Activated T-helper 2 cell treated with anti-CD3 and anti-CD28 coated beads, Interferon-gamma antibody, Interleukin-2, Interleukin-4, amounts not matched to agents 10 μg/mL and 5 μg/mL and 100 μg/mL, durations not matched to agents 14 hours and 24 hours and 36 hours (primary cell): ENCODE data around the gene KIF4B. TPM values are rescaled to one million over a fixed set of nuclear protein-coding genes. Genes with fewer than 3 reads are reported as not detected.
A peak's percentile ranks its signal among the peaks of the same experiment; 100 is the strongest.
"Not testable (repeated sequence)": the region's sequence is repeated elsewhere in the genome, so short reads cannot be mapped to it uniquely, and the experiment has no call there.

ENCODE experiments used
- DNase-seq: peaks from one replicate; pipeline ENCODE4 v3.0.0; 2021; ENCODE audit warnings: low spot score
- H3K27ac Mint-ChIP-seq: one replicate; pipeline ENCODE4 v1.8.0; 2021; ENCODE audit warnings: mixed read lengths
- H3K27me3 Mint-ChIP-seq: one replicate; pipeline ENCODE4 v1.8.0; 2021; ENCODE audit warnings: low read depth, mixed read lengths
- H3K36me3 Mint-ChIP-seq: one replicate; pipeline ENCODE4 v1.8.0; 2021; ENCODE audit warnings: low read depth, mixed read lengths
- H3K4me1 Mint-ChIP-seq: one replicate; pipeline ENCODE4 v1.8.0; 2021; ENCODE audit warnings: low read depth, mixed read lengths
- H3K4me3 Mint-ChIP-seq: one replicate; pipeline ENCODE4 v1.8.0; 2021; ENCODE audit warnings: low read depth, mild to moderate bottlenecking, moderate library complexity, mixed read lengths
- H3K9me3 Mint-ChIP-seq: one replicate; pipeline ENCODE4 v1.8.0; 2021; ENCODE audit warnings: mixed read lengths
- intact Hi-C: fragments of 100-400 bp; cut with micrococcal nuclease; formaldehyde crosslinking; loops from one replicate; pipeline ENCODE4 v1.15.1; 2023
- total RNA-seq: library from RNA; stranded (reverse); gene quantifications from 2 replicates; pipeline ENCODE4 v1.2.3, GENCODE V29; 2022

KIF4B gene, protein sequence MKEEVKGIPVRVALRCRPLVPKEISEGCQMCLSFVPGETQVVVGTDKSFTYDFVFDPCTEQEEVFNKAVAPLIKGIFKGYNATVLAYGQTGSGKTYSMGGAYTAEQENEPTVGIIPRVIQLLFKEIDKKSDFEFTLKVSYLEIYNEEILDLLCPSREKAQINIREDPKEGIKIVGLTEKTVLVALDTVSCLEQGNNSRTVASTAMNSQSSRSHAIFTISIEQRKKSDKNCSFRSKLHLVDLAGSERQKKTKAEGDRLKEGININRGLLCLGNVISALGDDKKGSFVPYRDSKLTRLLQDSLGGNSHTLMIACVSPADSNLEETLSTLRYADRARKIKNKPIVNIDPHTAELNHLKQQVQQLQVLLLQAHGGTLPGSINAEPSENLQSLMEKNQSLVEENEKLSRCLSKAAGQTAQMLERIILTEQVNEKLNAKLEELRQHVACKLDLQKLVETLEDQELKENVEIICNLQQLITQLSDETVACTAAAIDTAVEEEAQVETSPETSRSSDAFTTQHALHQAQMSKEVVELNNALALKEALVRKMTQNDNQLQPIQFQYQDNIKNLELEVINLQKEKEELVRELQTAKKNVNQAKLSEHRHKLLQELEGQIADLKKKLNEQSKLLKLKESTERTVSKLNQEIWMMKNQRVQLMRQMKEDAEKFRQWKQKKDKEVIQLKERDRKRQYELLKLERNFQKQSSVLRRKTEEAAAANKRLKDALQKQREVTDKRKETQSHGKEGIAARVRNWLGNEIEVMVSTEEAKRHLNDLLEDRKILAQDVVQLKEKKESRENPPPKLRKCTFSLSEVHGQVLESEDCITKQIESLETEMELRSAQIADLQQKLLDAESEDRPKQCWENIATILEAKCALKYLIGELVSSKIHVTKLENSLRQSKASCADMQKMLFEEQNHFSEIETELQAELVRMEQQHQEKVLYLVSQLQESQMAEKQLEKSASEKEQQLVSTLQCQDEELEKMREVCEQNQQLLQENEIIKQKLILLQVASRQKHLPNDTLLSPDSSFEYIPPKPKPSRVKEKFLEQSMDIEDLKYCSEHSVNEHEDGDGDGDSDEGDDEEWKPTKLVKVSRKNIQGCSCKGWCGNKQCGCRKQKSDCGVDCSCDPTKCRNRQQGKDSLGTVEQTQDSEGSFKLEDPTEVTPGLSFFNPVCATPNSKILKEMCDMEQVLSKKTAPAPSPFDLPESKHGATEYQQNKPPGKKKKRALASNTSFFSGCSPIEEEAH
- 0.07 TPM in 1 of 2 replicates, not detected in the other for total RNA-seq

DNA sequence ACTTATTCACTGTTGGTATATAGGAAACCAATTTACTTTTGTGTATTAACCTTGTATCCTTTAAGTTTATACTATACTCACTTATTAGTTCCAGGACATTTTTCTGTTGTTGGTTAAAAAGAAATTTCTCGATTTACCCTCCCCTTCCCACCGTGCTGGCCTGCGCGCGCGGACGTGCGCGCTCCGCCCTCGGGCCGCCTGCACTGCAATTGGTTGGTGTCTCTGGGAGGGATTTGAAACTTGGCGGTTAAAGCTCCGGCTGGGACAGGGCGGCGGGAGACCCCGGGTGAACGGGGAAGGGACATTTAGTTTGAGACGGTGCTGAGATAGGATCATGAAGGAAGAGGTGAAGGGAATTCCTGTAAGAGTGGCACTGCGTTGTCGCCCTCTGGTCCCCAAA is at the start of gene KIF4B:
Gene KIF4B, plus strand, starts transcription at position 230 of the 400 bp plus-strand sequence. Its CDS starts 105 bp downstream, at position 335.
- Mint-ChIP-seq H3K27ac (no peak within 1 kb of the TSS), H3K4me1 (peaks cover 8% of the 10 kb centered on the region), H3K27me3 (peaks cover 17% of the 10 kb centered on the region), H3K4me3 (no peak within 1 kb of the TSS), H3K36me3 (no peaks in the 10 kb centered on the region), H3K9me3 (no peaks in the 10 kb centered on the region)
- intact Hi-C loops = no loop called here
- no peak for DNase-seq

DNA sequence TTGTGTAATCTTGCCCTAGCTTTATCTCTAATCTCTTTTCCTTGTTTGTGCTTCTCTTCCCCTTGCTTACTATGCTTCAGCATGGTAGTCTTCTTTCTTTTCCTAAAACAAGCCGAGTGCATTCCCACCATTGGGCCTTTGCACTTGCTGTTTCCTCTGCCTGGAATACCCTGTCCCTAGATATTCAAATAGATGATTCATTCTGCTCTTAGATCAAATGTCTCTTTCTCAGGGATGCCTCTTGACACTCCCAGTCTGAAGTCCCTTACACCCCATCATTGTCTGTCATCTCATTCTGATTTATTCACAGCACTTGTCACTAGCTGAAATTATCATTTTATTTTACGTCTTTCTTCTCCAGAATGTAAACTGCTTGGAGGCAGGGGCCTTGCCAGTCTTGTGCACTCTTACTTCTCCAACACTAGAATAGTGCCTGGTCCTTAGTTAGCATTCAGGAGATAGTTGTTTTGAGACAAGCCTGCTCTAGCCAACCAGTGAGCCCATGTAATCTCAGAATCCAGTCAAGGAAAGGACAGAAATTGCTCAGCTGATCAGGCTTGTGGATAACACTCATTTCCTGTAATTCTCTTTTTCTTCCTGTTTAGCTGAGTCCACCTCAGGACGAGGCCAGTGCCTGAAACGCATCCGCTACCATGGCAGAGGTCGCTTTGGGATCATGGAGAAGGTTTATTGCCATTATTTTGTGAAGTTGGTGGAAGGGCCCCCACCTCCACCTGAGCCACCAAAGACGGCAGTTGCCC is 47.3 kb upstream of the KIF4B start:
- H3K27ac Mint-ChIP-seq = peak overlapping the region; percentile 2
- intact Hi-C loops = no loop called here
- H3K36me3 Mint-ChIP-seq = peaks cover 38% of the 10 kb centered on the region
- H3K27me3 Mint-ChIP-seq = no peaks in the 10 kb centered on the region
- no peak overlapping the region for H3K4me3 Mint-ChIP-seq
- no peaks in the 10 kb centered on the region for H3K9me3 Mint-ChIP-seq
- H3K4me1 Mint-ChIP-seq = peaks cover 11% of the 10 kb centered on the region
- DNase-seq = no peak

DNA sequence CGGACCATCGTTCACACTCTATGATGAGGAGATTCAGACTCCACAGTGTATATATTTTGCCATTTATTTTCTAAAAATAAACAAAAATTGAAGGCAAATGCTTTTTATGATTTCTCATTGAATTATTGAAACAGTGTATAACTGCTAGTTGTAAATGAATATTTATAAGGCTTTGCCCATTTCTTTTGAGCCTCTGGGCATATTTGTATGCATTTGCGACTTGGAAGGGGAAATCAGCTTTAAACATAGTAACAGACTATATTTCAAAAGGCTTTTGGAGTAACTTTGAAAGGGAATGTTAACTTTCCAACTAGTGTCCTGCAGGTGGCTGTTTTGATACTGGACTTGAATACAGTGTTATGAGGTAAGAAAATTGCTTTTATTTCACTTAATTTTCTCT is 46.7 kb upstream of the KIF4B start:
- H3K4me3 Mint-ChIP-seq = no peak overlapping the region
- no peaks in the 10 kb centered on the region for H3K9me3 Mint-ChIP-seq
- no peak overlapping the region for H3K27ac Mint-ChIP-seq
- H3K27me3 Mint-ChIP-seq = no peaks in the 10 kb centered on the region
- intact Hi-C loops = no loop called here
- H3K4me1 Mint-ChIP-seq = peaks cover 11% of the 10 kb centered on the region
- no peak for DNase-seq
- H3K36me3 Mint-ChIP-seq = peaks cover 37% of the 10 kb centered on the region

DNA sequence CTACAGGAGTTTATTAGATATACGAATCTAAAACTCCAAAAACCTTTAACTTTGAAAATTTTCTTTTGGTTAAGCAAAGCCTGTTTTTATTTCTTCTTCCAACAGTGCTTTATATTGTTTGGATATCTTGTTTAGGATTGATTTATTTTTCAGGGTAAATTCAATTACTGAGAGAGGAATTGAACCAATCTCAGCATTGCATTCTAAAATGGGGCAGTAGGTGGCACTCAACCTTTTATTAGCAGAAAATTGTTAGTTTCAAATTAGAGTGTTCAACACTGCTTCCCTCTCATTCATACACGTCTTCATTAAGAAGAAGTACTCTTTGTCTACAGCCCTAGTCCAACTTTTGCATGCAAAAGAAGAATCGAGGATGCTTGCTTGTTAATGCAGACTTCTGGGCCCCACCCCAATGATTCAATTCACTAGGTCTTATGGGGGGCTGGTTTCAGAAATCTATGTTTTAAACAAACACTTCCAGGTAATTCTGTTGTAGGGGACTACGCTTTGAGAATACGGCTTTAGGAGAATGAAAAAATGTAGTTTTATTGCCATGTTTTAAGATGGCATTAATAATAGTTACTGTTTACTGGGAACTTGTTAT is 46.0 kb upstream of the KIF4B start:
- Mint-ChIP-seq H3K4me1 (peaks cover 11% of the 10 kb centered on the region), H3K36me3 (peaks cover 34% of the 10 kb centered on the region), H3K27me3 (no peaks in the 10 kb centered on the region), H3K27ac (no peak overlapping the region), H3K4me3 (no peak overlapping the region), H3K9me3 (no peaks in the 10 kb centered on the region)
- no peak for DNase-seq
- intact Hi-C loops = no loop called here

DNA sequence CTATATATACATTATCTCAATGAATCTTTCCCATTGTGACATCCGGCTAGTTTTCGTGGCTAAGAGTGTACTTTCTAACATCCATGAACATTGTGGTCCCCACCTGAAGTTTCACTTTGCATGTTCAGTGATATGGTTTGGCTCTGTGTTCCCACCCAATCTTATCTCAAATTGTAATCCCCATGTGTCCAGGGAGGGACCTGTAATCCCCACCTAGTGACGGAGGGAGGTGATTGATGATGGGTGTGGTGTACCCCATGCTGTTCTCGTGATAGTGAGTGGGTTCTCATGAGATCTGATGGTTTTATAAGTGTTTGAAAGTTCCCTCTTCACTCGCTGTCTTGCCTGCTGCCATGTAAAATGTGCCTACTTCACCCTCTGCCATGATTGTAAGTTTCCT is 44.6 kb upstream of the KIF4B start:
- Mint-ChIP-seq H3K4me3 (no peak overlapping the region), H3K4me1 (peaks cover 11% of the 10 kb centered on the region), H3K27me3 (no peaks in the 10 kb centered on the region), H3K27ac (no peak overlapping the region), H3K9me3 (no peaks in the 10 kb centered on the region), H3K36me3 (peaks cover 33% of the 10 kb centered on the region)
- DNase-seq = no peak
- intact Hi-C loops = no loop called here

DNA sequence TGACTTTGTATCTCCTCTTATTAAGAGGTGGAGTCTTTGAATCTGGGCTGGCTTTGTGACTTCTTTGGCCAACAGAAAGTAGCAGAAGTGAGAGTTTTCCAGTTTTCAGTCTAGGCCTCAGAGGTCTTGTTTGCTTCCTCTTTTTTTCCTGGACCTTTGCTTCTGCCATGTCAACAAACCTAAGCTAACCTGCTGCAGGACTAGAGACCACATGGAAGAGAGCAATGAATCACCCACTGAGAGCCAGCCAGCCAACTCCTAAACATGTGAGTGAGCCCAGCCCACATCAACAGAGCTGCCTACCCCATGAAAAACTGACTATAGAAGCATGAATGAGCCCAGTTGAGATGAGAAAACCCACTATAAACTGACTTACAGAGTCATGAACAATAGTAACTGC is 42.8 kb upstream of the KIF4B start:
- Mint-ChIP-seq H3K27me3 (no peaks in the 10 kb centered on the region), H3K36me3 (peaks cover 28% of the 10 kb centered on the region), H3K4me1 (peaks cover 5% of the 10 kb centered on the region), H3K9me3 (no peaks in the 10 kb centered on the region), H3K27ac (no peak overlapping the region), H3K4me3 (no peak overlapping the region)
- no peak for DNase-seq
- intact Hi-C loops = no loop called here

DNA sequence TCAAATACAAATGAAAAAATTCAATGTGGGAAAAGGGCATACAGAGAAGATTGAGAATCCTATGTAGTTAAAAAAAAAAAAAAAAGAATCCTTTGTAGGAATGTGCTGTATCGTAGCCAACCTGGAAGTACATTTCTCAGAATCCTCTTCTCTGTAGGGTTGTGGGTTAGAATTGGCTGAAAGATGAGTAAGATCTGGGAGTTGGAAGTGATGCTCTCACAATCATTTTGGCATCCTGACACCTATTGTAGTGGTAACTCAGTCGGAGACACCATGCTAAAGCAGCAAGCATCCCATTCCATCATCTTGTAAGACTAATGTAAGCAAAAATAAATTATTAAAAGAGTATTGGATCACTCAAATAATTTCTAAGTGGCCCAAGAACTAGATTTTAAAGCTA is 42.1 kb upstream of the KIF4B start:
- H3K27me3 Mint-ChIP-seq = no peaks in the 10 kb centered on the region
- no peak overlapping the region for H3K4me3 Mint-ChIP-seq
- H3K36me3 Mint-ChIP-seq = peaks cover 22% of the 10 kb centered on the region
- no peaks in the 10 kb centered on the region for H3K4me1 Mint-ChIP-seq
- no peaks in the 10 kb centered on the region for H3K9me3 Mint-ChIP-seq
- intact Hi-C loops = no loop called here
- no peak overlapping the region for H3K27ac Mint-ChIP-seq
- no peak for DNase-seq

DNA sequence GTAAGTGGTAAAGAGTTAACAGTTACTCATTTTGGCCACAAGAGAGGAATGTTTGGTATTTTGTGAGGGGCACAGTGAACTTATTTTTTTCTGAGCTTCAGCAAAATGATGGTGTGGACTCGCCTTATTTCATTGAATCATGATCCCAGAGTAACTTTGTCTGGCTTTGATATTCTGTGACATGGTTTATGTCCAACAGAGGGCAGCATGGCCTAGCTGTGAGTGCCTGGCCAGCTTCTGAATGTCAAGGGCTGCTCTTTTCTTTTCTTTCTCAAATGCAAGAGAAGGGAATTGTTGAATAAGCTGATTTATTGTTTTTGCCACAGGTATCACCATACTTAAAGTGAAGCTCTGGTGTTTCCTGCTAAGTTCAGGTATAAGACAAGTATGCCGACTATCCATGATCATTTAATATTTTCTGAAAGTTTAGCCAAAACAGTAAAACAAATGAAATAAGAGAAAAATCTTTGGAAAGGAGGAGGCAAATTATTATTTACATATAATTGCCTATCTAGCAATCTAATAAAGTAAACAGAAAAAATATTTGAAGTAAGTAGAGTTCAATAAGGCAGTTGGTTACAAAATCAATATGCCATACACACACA is 41.0 kb upstream of the KIF4B start:
- DNase-seq = no peak
- H3K27me3 Mint-ChIP-seq = no peaks in the 10 kb centered on the region
- no peaks in the 10 kb centered on the region for H3K9me3 Mint-ChIP-seq
- H3K4me1 Mint-ChIP-seq = no peaks in the 10 kb centered on the region
- H3K27ac Mint-ChIP-seq = no peak overlapping the region
- peaks cover 13% of the 10 kb centered on the region for H3K36me3 Mint-ChIP-seq
- no peak overlapping the region for H3K4me3 Mint-ChIP-seq
- intact Hi-C loops = no loop called here

DNA sequence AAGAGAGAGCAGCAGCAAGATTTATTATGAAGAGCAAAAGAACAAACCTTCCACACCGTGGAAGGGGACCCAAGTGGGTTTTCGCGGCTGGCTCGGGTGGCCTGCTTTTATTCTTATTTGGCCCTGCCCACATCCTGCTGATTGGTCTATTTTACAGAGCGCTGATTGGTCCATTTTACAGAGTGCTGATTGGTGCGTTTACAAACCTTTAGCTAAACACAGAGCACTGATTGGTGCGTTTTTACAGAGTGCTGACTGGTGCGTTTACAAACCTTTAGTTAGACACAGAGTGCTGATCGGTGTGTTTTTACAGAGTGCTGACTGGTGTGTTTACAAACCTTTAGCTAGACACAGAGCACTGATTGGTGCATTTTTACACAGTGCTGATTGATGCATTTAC is 37.5 kb upstream of the KIF4B start:
- H3K4me3 Mint-ChIP-seq, H3K27me3 Mint-ChIP-seq, H3K27ac Mint-ChIP-seq, H3K9me3 Mint-ChIP-seq, DNase-seq, H3K36me3 Mint-ChIP-seq, H3K4me1 Mint-ChIP-seq, intact Hi-C loops: not testable (repeated sequence)

DNA sequence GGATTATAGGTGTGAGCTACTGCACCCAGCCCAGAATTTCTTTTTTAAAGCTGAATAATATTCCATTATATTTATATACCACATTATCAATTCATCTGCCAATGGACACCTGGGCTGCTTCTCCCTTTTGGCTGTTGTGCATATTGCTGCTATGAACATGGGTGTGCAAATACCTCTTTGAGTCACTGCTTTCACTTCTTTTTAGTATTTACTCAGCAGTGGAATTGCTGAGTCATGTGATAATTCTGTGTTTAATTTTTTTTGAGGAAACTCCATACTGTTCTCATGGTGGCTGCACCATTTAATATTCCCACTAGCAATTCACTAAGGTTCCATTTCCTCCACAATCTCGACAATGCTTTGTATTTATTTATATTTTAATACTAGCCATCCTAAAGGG is 36.1 kb upstream of the KIF4B start:
- H3K9me3 Mint-ChIP-seq = no peaks in the 10 kb centered on the region
- no peak overlapping the region for H3K4me3 Mint-ChIP-seq
- intact Hi-C loops = no loop called here
- H3K36me3 Mint-ChIP-seq = peaks cover 3% of the 10 kb centered on the region
- no peak overlapping the region for H3K27ac Mint-ChIP-seq
- H3K27me3 Mint-ChIP-seq = no peaks in the 10 kb centered on the region
- H3K4me1 Mint-ChIP-seq = no peaks in the 10 kb centered on the region
- DNase-seq = no peak

DNA sequence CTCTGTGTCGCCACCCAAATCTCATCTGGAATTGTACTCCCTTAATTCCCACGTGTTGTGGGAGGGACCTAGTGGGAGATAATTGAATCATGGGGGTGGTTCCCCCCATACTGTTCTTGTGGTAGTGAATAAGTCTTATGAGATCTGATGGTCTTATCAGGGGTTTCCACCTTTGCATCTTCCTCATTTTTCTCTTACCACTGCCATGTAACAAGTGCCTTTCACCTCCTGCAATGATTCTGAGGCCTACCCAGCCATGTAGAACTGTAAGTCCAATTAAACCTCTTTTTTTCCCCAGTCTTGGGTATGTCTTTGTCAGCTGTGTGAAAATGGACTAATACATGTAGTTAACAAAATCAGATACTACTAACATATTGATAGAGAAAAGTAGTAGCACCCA is 35.3 kb upstream of the KIF4B start:
- H3K4me1 Mint-ChIP-seq, H3K27me3 Mint-ChIP-seq, H3K9me3 Mint-ChIP-seq, DNase-seq, intact Hi-C loops, H3K4me3 Mint-ChIP-seq, H3K27ac Mint-ChIP-seq, H3K36me3 Mint-ChIP-seq: not testable (repeated sequence)
